Fibroblast of mammary gland (primary cell): ENCODE results near the gene PPM1M.
"Not testable (repeated sequence)": the region's sequence is repeated elsewhere in the genome, so short reads cannot be mapped to it uniquely, and the experiment has no call there.

ENCODE experiments used
- DNase-seq: peaks from one replicate; pipeline ENCODE4 v3.0.0-alpha.2; 2010; ENCODE audit warnings: low read depth
- H3K4me3 ChIP-seq: 2 replicates; pipeline ENCODE4 v1.5.1; 2011; ENCODE audit warnings: low read depth, mild to moderate bottlenecking, low read length, moderate library complexity; ENCODE audit not compliant: control insufficient read depth
- CTCF ChIP-seq: conservative IDR thresholded peaks from 2 replicates; pipeline ENCODE4 v1.5.1; 2011; ENCODE audit warnings: low read depth, low read length, inconsistent platforms; ENCODE audit not compliant: control insufficient read depth, insufficient read depth

Gene PPM1M

GRCh38 chr3:52283306-52283705 is 37.7 kb downstream of the PPM1M start:
- no peak for DNase-seq
- H3K4me3 ChIP-seq, result no peak overlapping the region
- TF ChIP-seq CTCF, result no peak

DNA sequence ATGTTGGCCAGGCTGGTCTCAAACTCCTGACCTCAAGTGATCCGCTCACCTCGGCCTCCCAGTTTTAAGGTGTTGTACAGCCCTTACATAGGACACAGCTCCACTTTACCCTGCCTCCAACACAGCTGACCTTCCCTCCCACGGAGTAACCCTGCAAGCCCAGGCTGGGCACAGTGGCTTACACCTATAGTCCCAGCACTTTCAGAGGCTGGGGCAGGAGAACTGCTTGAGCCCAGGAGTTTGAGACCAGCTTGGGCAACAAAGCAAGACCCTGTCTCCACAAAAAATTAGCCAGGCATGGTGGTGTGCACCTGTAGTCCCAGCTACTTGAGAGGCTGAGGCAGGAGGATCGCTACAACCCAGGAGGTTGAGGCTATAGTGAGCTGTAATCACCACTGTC is 38.5 kb downstream of the PPM1M start:
- not testable (repeated sequence) for DNase-seq, H3K4me3 ChIP-seq

DNA sequence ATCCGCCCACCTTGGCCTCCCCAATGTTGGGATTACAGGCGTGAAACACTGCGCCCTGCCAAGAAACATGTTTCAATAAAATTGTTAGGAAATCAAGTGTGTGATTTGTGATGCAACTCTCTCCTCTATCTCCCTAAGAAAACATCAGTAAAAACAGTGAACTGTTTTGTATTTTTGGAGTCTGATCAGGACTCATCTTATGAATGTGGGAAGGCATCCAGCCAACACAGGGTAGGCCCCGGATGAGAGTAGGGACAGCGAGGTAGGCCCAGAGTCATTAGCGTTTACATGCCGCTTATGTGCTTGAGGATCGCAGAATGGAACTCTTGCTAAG is 41.2 kb downstream of the PPM1M start:
- peak overlapping the region; percentile 93 for H3K4me3 ChIP-seq

GRCh38 chr3:52288674-52289073 is 43.1 kb downstream of the PPM1M start:
- DNase-seq, result no peak
- H3K4me3 ChIP-seq, result peak overlapping the region; percentile 93
- TF ChIP-seq CTCF, result no peak

More for the DNA sequence above, 41.2 kb downstream of the PPM1M start:
- no peak for TF ChIP-seq CTCF
- peak; percentile 72 for DNase-seq

- no peak for DNase-seq
- TF ChIP-seq CTCF, result no peak
- H3K4me3 ChIP-seq, result no peak overlapping the region
These were observed 43.8 kb downstream of the PPM1M start for GRCh38 chr3:52289338-52289746.

DNA sequence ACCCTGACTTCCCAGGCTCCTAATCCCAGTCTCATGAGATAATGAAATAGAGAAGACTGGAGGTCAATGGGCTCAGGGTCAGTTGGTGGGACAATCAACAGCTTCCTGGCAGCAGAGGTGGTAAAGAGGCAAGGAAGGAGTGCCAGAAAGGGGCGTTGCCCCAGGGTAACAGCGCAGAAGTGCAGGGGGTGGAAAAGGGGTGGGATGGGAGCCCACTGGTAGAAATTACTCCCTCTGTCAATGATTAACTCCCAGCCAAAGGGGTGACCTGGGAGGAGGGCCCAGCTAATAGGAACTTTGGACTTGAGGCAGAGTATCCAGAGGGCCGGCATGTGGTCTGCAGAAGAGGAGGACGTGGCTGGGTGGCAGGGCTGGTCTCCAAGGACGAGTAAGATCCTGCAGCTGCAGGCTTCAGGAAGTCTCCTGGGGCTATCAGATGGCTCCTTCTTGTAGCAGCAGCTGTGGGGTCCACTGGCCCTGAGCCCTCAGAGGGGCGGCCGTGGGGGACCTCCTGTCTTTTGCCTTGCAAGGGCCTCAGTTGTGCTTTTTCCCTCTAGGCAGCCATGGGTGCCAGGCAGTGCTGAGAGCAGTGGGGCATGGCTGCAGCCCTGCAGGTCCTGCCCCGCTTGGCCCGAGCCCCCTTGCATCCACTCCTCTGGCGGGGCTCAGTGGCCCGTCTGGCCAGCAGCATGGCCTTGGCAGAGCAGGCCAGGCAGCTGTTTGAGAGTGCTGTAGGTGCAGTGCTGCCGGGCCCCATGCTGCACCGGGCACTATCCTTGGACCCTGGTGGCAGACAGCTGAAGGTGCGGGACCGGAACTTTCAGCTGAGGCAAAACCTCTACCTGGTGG is 44.4 kb downstream of the PPM1M start:
- no peak for DNase-seq
- TF ChIP-seq CTCF, result no peak
- no peak overlapping the region for H3K4me3 ChIP-seq

GRCh38 chr3:52290596-52291507 is 45.3 kb downstream of the PPM1M start:
- no peak for DNase-seq
- TF ChIP-seq CTCF, result no peak
- no peak overlapping the region for H3K4me3 ChIP-seq
